ENCODE measurements around the gene RBM27. TPM values are rescaled to one million over a fixed set of nuclear protein-coding genes. Genes with fewer than 3 reads are reported as not detected.
A peak's percentile ranks its signal among the peaks of the same experiment; 100 is the strongest.
"Not testable (repeated sequence)": the region's sequence is repeated elsewhere in the genome, so short reads cannot be mapped to it uniquely, and the experiment has no call there.

Gene RBM27
- total RNA-seq, 1 donor = 32.0 TPM

DNA sequence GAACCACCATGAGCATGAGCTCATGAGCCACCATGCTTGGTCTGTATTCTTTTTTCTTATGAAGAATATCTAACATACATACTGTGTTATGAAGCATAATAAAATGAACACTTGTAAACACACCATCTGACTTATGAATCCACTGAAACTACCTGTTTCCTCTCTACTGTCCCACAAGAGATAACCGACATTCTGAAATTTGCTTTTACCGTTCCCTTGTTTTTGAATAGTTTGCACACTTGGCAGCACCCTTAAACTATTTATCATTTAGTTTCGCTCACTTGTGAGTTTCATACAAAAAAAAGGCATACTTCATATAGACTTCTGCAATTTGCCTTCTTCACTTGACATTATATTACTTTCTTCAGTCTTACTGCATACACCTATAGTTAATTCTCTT lies 29.8 kb upstream of the RBM27 start:
- DNase-seq (ENCODE audit: low read depth) = no peak
- no peak overlapping the region for H3K4me3 ChIP-seq (ENCODE audit: low read depth, low read length)
- TF ChIP-seq, protein P1, sequence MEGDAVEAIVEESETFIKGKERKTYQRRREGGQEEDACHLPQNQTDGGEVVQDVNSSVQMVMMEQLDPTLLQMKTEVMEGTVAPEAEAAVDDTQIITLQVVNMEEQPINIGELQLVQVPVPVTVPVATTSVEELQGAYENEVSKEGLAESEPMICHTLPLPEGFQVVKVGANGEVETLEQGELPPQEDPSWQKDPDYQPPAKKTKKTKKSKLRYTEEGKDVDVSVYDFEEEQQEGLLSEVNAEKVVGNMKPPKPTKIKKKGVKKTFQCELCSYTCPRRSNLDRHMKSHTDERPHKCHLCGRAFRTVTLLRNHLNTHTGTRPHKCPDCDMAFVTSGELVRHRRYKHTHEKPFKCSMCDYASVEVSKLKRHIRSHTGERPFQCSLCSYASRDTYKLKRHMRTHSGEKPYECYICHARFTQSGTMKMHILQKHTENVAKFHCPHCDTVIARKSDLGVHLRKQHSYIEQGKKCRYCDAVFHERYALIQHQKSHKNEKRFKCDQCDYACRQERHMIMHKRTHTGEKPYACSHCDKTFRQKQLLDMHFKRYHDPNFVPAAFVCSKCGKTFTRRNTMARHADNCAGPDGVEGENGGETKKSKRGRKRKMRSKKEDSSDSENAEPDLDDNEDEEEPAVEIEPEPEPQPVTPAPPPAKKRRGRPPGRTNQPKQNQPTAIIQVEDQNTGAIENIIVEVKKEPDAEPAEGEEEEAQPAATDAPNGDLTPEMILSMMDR (IDR thresholded peaks at IDR 0.05; ENCODE audit: insufficient read depth, low read depth, low read length) = no peak

DNA sequence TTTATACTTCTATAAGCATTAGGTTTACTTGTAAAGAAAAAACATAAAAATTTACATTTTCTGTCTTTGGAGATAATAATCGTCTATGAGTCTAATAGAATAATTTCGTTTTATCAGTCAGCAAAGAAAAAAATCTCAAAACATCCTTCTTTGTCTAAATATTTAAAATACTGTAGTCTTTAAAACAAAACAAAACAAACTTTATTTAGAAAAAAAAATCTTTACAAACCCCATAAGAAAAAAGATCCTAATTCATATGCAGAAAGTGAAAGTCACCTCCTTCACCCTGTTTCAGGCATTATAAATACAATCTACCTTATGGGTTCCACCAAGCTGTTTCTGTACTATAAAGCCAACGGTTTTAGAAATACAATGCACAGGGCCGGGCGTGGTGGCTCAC lies 26.6 kb upstream of the RBM27 start:
- TF ChIP-seq, protein P1 (IDR thresholded peaks at IDR 0.05; ENCODE audit: insufficient read depth, low read depth, low read length) = no peak
- no peak for DNase-seq (ENCODE audit: low read depth)
- H3K4me3 ChIP-seq (ENCODE audit: low read depth, low read length) = no peak overlapping the region

DNA sequence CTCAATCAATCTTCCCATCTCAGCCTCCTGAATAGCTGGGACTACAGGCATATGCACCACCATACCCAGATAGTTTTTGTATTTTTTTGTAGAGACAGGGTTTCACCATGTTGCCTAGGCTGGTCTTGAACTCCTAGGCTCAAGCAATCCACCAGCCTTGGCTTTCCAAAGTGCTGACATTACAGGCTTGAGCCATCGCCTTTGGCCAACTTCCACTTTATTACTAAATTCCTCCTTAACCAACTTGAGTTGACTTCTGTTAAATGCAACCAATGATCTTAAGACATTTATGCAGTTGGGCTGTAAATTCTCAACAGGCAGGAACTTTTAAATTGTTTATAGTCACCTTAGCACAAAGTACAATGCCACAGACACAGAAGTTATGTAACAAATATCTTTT lies 23.7 kb upstream of the RBM27 start:
- DNase-seq (ENCODE audit: low read depth) = no peak
- no peak overlapping the region for H3K4me3 ChIP-seq (ENCODE audit: low read depth, low read length)
- TF ChIP-seq, protein P1 (IDR thresholded peaks at IDR 0.05; ENCODE audit: insufficient read depth, low read depth, low read length) = no peak

DNA sequence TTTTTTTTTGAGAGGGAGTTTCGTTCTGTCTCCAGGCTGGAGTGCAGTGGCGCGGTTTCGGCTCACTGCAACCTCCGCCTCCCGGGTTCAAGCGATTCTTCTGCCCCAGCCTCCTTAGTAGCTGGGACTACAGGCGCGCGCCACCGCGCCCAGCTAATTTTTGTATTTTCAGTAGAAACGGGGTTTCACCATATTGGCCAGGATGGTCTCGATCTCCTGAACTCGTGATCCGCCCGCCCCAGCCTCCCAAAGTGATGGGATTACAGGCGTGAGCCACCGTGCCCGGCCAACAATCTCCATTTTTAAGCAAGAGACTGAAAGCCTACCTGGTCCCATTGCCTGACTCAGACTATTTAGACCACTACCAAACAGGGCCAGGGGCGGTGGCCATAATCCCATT lies 20.0 kb upstream of the RBM27 start:
- peak overlapping the region; percentile 88 for H3K4me3 ChIP-seq (ENCODE audit: low read depth, low read length)
- not testable (repeated sequence) for DNase-seq (ENCODE audit: low read depth)

DNA sequence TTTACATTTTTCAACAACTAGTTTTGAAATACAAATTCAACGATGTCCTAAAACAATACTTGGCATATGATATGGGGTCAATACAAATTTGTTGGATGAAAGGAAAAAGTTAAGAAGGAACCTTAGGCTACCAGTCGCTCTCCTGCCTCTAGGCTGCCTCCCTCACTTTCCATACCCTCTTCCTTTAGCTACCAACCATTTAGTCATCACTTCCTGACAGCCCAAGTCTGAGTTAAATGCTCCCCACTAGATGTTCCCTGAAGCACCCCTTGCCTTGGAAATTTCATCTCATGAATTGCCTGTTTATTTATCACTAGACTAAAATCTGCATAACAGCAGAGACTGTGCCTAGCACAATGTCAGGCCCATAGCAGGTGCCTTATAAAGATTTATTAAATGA lies 18.2 kb upstream of the RBM27 start:
- no peak overlapping the region for H3K4me3 ChIP-seq (ENCODE audit: low read depth, low read length)
- no peak for DNase-seq (ENCODE audit: low read depth)
- TF ChIP-seq, protein P1 (IDR thresholded peaks at IDR 0.05; ENCODE audit: insufficient read depth, low read depth, low read length) = no peak

DNA sequence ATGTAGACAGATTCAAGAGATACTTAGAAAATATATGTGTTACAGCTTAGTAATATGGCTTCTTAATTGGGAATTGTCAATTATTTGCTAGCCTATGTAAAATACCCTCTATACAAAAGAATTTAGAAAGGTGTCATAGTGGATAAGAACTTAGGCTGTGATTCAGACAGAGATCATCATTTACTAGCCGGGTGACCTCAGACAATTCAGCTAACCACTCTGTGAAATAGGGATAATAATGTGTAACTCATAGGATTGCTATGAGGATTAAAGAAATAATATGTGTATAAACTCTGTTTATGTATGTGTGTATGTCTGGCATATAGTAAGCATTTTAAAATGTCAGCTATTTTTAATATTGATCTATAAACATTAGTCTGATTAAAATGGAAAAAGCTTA lies 15.0 kb upstream of the RBM27 start:
- no peak for DNase-seq (ENCODE audit: low read depth)
- no peak overlapping the region for H3K4me3 ChIP-seq (ENCODE audit: low read depth, low read length)
- TF ChIP-seq, protein P1 (IDR thresholded peaks at IDR 0.05; ENCODE audit: insufficient read depth, low read depth, low read length) = no peak

DNA sequence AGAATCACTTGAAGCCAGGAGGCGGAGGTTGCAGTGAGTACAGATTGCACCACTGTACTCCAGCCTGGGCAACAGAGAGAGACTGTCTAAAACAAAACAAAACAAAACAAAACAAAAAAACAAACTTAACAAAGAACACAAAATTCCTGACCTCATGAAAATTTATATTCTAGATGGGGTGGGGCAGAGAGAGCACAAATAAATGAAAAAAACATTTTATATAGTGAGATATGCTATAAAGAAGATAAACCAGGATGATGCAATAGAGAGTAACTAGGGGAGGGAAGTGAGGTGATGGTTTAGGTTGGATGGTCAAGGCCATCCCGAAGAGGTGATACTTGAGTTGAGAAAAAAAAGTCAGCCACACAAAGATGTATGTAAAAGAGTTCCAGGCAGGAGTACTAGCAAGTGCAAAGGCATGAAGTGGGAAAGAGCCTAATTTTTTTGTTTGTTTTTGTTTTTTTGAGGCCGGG lies 10.8 kb upstream of the RBM27 start:
- no peak overlapping the region for H3K4me3 ChIP-seq (ENCODE audit: low read depth, low read length)
- TF ChIP-seq, protein P1 (IDR thresholded peaks at IDR 0.05; ENCODE audit: insufficient read depth, low read depth, low read length) = no peak
- DNase-seq (ENCODE audit: low read depth) = no peak

Data from fibroblast of villous mesenchyme (primary cell).